RWPE2 (cell line): ENCODE measurements around the gene XRCC2.

Experiments
- ATAC-seq: fragments of 200-7000 bp; cut with Tn5 transposase; 3 replicates; pipeline ENCODE4 v1.9.1; 2021; ENCODE audit warnings: low read depth
- DNase-seq: peaks from one replicate; pipeline ENCODE4 v3.0.0-alpha.2; 2020; ENCODE audit warnings: low spot score
- H3K27ac ChIP-seq: fragments of 450-650 bp; 2 replicates; pipeline ENCODE4 v1.5.1; 2017; ENCODE audit warnings: mild to moderate bottlenecking; ENCODE audit not compliant: poor library complexity, severe bottlenecking
- H3K27me3 ChIP-seq: fragments of 250-450 bp; sonication (Bioruptor Pico); 2 replicates; pipeline ENCODE4 v1.5.1; 2021; ENCODE audit warnings: mild to moderate bottlenecking, moderate library complexity; ENCODE audit not compliant: insufficient read depth, poor library complexity, severe bottlenecking
- H3K36me3 ChIP-seq: fragments of 250-450 bp; sonication (Bioruptor Pico); 2 replicates; pipeline ENCODE4 v1.5.1; 2020; ENCODE audit warnings: low read depth, mild to moderate bottlenecking, moderate library complexity
- H3K4me1 ChIP-seq: fragments of 250-450 bp; sonication (Bioruptor Pico); 2 replicates; pipeline ENCODE4 v1.5.1; 2021; ENCODE audit warnings: mild to moderate bottlenecking, moderate library complexity; ENCODE audit not compliant: insufficient read depth, poor library complexity, severe bottlenecking
- H3K4me3 ChIP-seq: fragments of 250-450 bp; sonication (Bioruptor Pico); 2 replicates; pipeline ENCODE4 v1.5.1; 2021; ENCODE audit warnings: mild to moderate bottlenecking, moderate library complexity; ENCODE audit not compliant: severe bottlenecking
- H3K9me3 ChIP-seq: fragments of 250-450 bp; sonication (Bioruptor Pico); 2 replicates; pipeline ENCODE4 v1.5.1; 2021; ENCODE audit warnings: mild to moderate bottlenecking, moderate library complexity; ENCODE audit not compliant: severe bottlenecking
- TF ChIP-seq, protein P1 (sequence below): fragments of 450-650 bp; IDR thresholded peaks from one replicate; pipeline ENCODE4 v1.5.1; 2017; ENCODE audit warnings: mild to moderate bottlenecking, moderate library complexity; ENCODE audit not compliant: poor library complexity, severe bottlenecking

XRCC2 gene

DNA sequence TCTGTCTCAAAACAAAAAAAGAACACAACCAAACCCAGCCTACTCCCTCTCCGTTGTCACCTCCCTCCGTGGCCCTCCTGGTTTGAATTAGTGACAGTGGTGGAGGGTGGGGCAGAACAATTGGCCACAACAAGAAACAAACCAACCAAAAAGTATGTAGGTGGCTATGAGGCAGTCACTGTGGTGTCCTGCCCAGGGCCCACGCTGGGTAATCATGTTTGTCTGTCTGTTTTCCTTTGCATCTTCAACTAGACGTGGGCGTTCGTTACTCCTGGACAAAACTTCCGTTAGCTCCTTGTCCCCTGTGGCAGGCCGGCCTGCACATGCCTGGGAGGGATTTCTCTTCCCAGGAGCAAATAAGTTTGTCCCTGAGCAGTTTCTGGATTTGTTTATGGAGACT is 78.4 kb downstream of the XRCC2 start:
- H3K27ac ChIP-seq: no peak overlapping the region
- H3K36me3 ChIP-seq: no peaks in the 10 kb centered on the region
- TF ChIP-seq, protein P1, sequence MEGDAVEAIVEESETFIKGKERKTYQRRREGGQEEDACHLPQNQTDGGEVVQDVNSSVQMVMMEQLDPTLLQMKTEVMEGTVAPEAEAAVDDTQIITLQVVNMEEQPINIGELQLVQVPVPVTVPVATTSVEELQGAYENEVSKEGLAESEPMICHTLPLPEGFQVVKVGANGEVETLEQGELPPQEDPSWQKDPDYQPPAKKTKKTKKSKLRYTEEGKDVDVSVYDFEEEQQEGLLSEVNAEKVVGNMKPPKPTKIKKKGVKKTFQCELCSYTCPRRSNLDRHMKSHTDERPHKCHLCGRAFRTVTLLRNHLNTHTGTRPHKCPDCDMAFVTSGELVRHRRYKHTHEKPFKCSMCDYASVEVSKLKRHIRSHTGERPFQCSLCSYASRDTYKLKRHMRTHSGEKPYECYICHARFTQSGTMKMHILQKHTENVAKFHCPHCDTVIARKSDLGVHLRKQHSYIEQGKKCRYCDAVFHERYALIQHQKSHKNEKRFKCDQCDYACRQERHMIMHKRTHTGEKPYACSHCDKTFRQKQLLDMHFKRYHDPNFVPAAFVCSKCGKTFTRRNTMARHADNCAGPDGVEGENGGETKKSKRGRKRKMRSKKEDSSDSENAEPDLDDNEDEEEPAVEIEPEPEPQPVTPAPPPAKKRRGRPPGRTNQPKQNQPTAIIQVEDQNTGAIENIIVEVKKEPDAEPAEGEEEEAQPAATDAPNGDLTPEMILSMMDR: no peak
- ATAC-seq (no peak), DNase-seq (no peak)
- no peaks in the 10 kb centered on the region for H3K27me3 ChIP-seq
- H3K9me3 ChIP-seq: no peaks in the 10 kb centered on the region
- no peak overlapping the region for H3K4me3 ChIP-seq
- no peaks in the 10 kb centered on the region for H3K4me1 ChIP-seq

GRCh38 chr7:152596824-152597223 is 79.1 kb downstream of the XRCC2 start:
- no peak for DNase-seq
- H3K4me3 ChIP-seq: no peak overlapping the region
- H3K27ac ChIP-seq: no peak overlapping the region
- H3K4me1 ChIP-seq: no peaks in the 10 kb centered on the region
- H3K9me3 ChIP-seq: no peaks in the 10 kb centered on the region
- TF ChIP-seq, protein P1: no peak
- ATAC-seq: no peak
- no peaks in the 10 kb centered on the region for H3K27me3 ChIP-seq
- H3K36me3 ChIP-seq: no peaks in the 10 kb centered on the region
